Esophagus muscularis mucosa (tissue), 4 donors: Measurements from ENCODE around the gene PROB1.

Experiments
- CTCF ChIP-seq, 3 experiments: fragments of 200-600 bp in 2 of 3; fragments of 450-650 bp in 1 of 3; sonication (generic) in 2 of 3; IDR thresholded peaks; one replicate each; pipeline ENCODE4 v1.5.1; 2017 to 2019; ENCODE audit warnings: antibody characterized with exemption in 3 of 3, mild to moderate bottlenecking in 2 of 3, moderate library complexity in 1 of 3
- EP300 ChIP-seq: sonication (generic); formaldehyde crosslinking; IDR thresholded peaks from one replicate; pipeline ENCODE4 v1.6.1; 2017; ENCODE audit warnings: antibody characterized with exemption
- POLR2A ChIP-seq: fragments of 450-650 bp; IDR thresholded peaks from one replicate; pipeline ENCODE4 v1.6.1; 2017; ENCODE audit warnings: antibody characterized with exemption, moderate library complexity, mild to moderate bottlenecking, low read depth
- POLR2AphosphoS5 ChIP-seq, 2 donors: sonication (generic); formaldehyde crosslinking; IDR thresholded peaks; one replicate each; pipeline ENCODE4 v1.6.1; 2017; ENCODE audit warnings: antibody characterized with exemption in 2 of 2

- no peak for TF ChIP-seq CTCF (IDR thresholded peaks at IDR 0.05)
- no peak for TF ChIP-seq POLR2A
- no peak for TF ChIP-seq POLR2AphosphoS5 (IDR thresholded peaks at IDR 0.05)
- TF ChIP-seq EP300, result no peak
These were observed 20.0 kb downstream of the PROB1 start for GRCh38 chr5:139374909-139375308.
